ENCODE results near the gene MSANTD2.
A peak's percentile ranks its signal among the peaks of the same experiment; 100 is the strongest.
"Not testable (repeated sequence)": the region's sequence is repeated elsewhere in the genome, so short reads cannot be mapped to it uniquely, and the experiment has no call there.

The MSANTD2 gene

GRCh38 chr11:124776865-124777645 is 23.2 kb downstream of the MSANTD2 start:
- no peak for DNase-seq (ENCODE audit: low spot score)

- DNase-seq (ENCODE audit: low spot score): not testable (repeated sequence)
These were observed 29.2 kb downstream of the MSANTD2 start for GRCh38 chr11:124770959-124771358.

GRCh38 chr11:124769806-124770774 is 30.1 kb downstream of the MSANTD2 start:
- no peak for DNase-seq (ENCODE audit: low spot score)

- DNase-seq (ENCODE audit: low spot score): no peak
These were observed 31.3 kb downstream of the MSANTD2 start for GRCh38 chr11:124768914-124769313.

- DNase-seq (ENCODE audit: low spot score): no peak
These were observed 34.0 kb downstream of the MSANTD2 start for GRCh38 chr11:124766156-124766555.

- peak; percentile 75 for DNase-seq (ENCODE audit: low spot score)
These were observed 36.9 kb downstream of the MSANTD2 start for GRCh38 chr11:124763156-124763947.

- no peak for DNase-seq (ENCODE audit: low spot score)
These were observed 37.5 kb downstream of the MSANTD2 start for GRCh38 chr11:124762624-124763155.

- no peak for DNase-seq (ENCODE audit: low spot score)
These were observed 38.0 kb downstream of the MSANTD2 start, which contains the start of gene ESAM for GRCh38 chr11:124762105-124762623. Gene ESAM, minus strand, starts transcription at chr11:124762290. Its CDS starts 136 bp downstream, at chr11:124762154.

GRCh38 chr11:124761301-124762104 is 38.7 kb downstream of the MSANTD2 start:
- no peak for DNase-seq (ENCODE audit: low spot score)

- no peak for DNase-seq (ENCODE audit: low spot score)
These were observed 39.4 kb downstream of the MSANTD2 start for GRCh38 chr11:124760806-124761205.

- no peak for DNase-seq (ENCODE audit: low spot score)
These were observed 40.0 kb downstream of the MSANTD2 start for GRCh38 chr11:124760205-124760652.

GRCh38 chr11:124759266-124760204 is 40.7 kb downstream of the MSANTD2 start:
- DNase-seq (ENCODE audit: low spot score): no peak

- DNase-seq (ENCODE audit: low spot score): peak; percentile 81
These were observed 41.6 kb downstream of the MSANTD2 start for GRCh38 chr11:124758355-124759265.

GRCh38 chr11:124757320-124757719 is 42.9 kb downstream of the MSANTD2 start:
- DNase-seq (ENCODE audit: low spot score): no peak

GRCh38 chr11:124756753-124757227 is 43.4 kb downstream of the MSANTD2 start:
- no peak for DNase-seq (ENCODE audit: low spot score)

GRCh38 chr11:124756033-124756752 is 44.0 kb downstream of the MSANTD2 start:
- no peak for DNase-seq (ENCODE audit: low spot score)

GRCh38 chr11:124754710-124755109 is 45.5 kb downstream of the MSANTD2 start:
- no peak for DNase-seq (ENCODE audit: low spot score)
